Measurements from ENCODE around the gene POLR2C.
A peak's percentile ranks its signal among the peaks of the same experiment; 100 is the strongest.

POLR2C gene

GRCh38 chr16:57462209-57462977 is at the start of gene POLR2C:
POLR2C (plus strand) TSS chr16:57462679; CDS start chr16:57462725, 46 bp downstream.
- Histone ChIP-seq H3K4me1 (ENCODE audit: control insufficient read depth in 1 of 2, insufficient read depth in 1 of 2, low read depth in 1 of 2, low read length in 1 of 2) (peaks cover 15 to 19% of the 10 kb centered on the region in 2 experiments), H3K36me3 (peaks cover 71% of the 10 kb centered on the region), H3K27ac (peak within 1 kb of the TSS; percentile 76)

GRCh38 chr16:57413301-57413730 is 49.2 kb upstream of the POLR2C start:
- no peak overlapping the region for H3K4me3 ChIP-seq (ENCODE audit: low read depth in 1 of 2, low read length in 1 of 2)
- peaks cover 22% of the 10 kb centered on the region for H3K27me3 ChIP-seq
- no peak for TF ChIP-seq CTCF (IDR thresholded peaks at IDR 0.05)
- H3K36me3 ChIP-seq, result no peaks in the 10 kb centered on the region
- peaks cover 10% of the 10 kb centered on the region in 2 experiments for H3K4me1 ChIP-seq (ENCODE audit: control insufficient read depth in 1 of 2, insufficient read depth in 1 of 2, low read depth in 1 of 2, low read length in 1 of 2)
- no peaks in the 10 kb centered on the region for H3K9me3 ChIP-seq
- no peak overlapping the region for H3K27ac ChIP-seq

More at GRCh38 chr16:57462209-57462977, at the start of gene POLR2C:
- Histone ChIP-seq H3K9me3 (no peaks in the 10 kb centered on the region), H3K4me3 (ENCODE audit: low read depth in 1 of 2, low read length in 1 of 2) (peak within 1 kb of the TSS; percentile 81 to 82), H3K27me3 (no peaks in the 10 kb centered on the region)
- peak; percentile 99 for TF ChIP-seq CTCF (IDR thresholded peaks at IDR 0.05)

GRCh38 chr16:57413733-57414132 is 48.7 kb upstream of the POLR2C start:
- no peaks in the 10 kb centered on the region for H3K36me3 ChIP-seq
- no peak overlapping the region for H3K4me3 ChIP-seq (ENCODE audit: low read depth in 1 of 2, low read length in 1 of 2)
- peaks cover 10 to 11% of the 10 kb centered on the region in 2 experiments for H3K4me1 ChIP-seq (ENCODE audit: control insufficient read depth in 1 of 2, insufficient read depth in 1 of 2, low read depth in 1 of 2, low read length in 1 of 2)
- peaks cover 22% of the 10 kb centered on the region for H3K27me3 ChIP-seq
- no peak overlapping the region for H3K27ac ChIP-seq
- H3K9me3 ChIP-seq, result no peaks in the 10 kb centered on the region
- no peak for TF ChIP-seq CTCF (IDR thresholded peaks at IDR 0.05)

GRCh38 chr16:57416084-57416483 is 46.4 kb upstream of the POLR2C start:
- no peak overlapping the region for H3K27ac ChIP-seq
- no peaks in the 10 kb centered on the region for H3K36me3 ChIP-seq
- TF ChIP-seq CTCF (IDR thresholded peaks at IDR 0.05), result no peak
- peaks cover 14 to 16% of the 10 kb centered on the region in 2 experiments for H3K4me1 ChIP-seq (ENCODE audit: control insufficient read depth in 1 of 2, insufficient read depth in 1 of 2, low read depth in 1 of 2, low read length in 1 of 2)
- peaks cover 16% of the 10 kb centered on the region for H3K27me3 ChIP-seq
- H3K4me3 ChIP-seq (ENCODE audit: low read depth in 1 of 2, low read length in 1 of 2), result no peak overlapping the region
- H3K9me3 ChIP-seq, result no peaks in the 10 kb centered on the region

GRCh38 chr16:57419506-57419905 is 43.0 kb upstream of the POLR2C start:
- Histone ChIP-seq H3K27me3 (peaks cover 10% of the 10 kb centered on the region), H3K36me3 (no peaks in the 10 kb centered on the region), H3K9me3 (no peaks in the 10 kb centered on the region), H3K4me3 (ENCODE audit: low read depth in 1 of 2, low read length in 1 of 2) (no peak overlapping the region), H3K27ac (peak overlapping the region; percentile 31), H3K4me1 (ENCODE audit: control insufficient read depth in 1 of 2, insufficient read depth in 1 of 2, low read depth in 1 of 2, low read length in 1 of 2) (peaks cover 14 to 16% of the 10 kb centered on the region in 2 experiments)
- TF ChIP-seq CTCF (IDR thresholded peaks at IDR 0.05), result no peak
